ENCODE results near the gene BTBD7.

GRCh38 chr14:93234798-93235197 is 98.0 kb downstream of the BTBD7 start:
- TF ChIP-seq CTCF (IDR thresholded peaks at IDR 0.05; ENCODE audit: low read depth, low read length) (no peak), POLR2A (IDR thresholded peaks at IDR 0.05; ENCODE audit: extremely low read depth, insufficient read length) (no peak)
